Endothelial cell of umbilical vein (primary cell): ENCODE measurements around the gene TUBA3D. TPM values are rescaled to one million over a fixed set of nuclear protein-coding genes. Genes with fewer than 3 reads are reported as not detected.

ENCODE experiments used
- BruUV-seq: library from RNA; stranded (reverse); fragments of 400-500 nt; replicated peaks from 2 replicates; lab custom pipeline; 2021; lab: Mats Ljungman, UMichigan
- CTCF ChIA-PET: fragments of 300-600, 350-600 bp; sonication (Branson Sonifier 250); formaldehyde crosslinking; loops from one replicate; lab custom pipeline; 2021; ENCODE audit warnings: antibody characterized with exemption, inconsistent platforms; lab: Charles Lee
- POLR2A ChIA-PET: fragments of 300-600, 350-600 bp; sonication (Branson Sonifier 250); formaldehyde crosslinking; loops from one replicate; lab custom pipeline; 2021; ENCODE audit warnings: antibody characterized with exemption, inconsistent platforms; lab: Charles Lee
- DNase-seq: peaks from one replicate; pipeline ENCODE4 v3.0.0-alpha.2; 2011; ENCODE audit warnings: low read depth, low spot score
- FAIRE-seq: peaks from 2 replicates; lab custom pipeline; 2011; peaks lifted over from hg19 to GRCh38; lab: Jason Lieb, UNC
- H2AFZ ChIP-seq: 2 replicates; pipeline ENCODE4 v1.6.0; 2012; ENCODE audit warnings: low read depth, low read length, control low read depth, inconsistent platforms
- H3K27ac ChIP-seq: 2 replicates; pipeline ENCODE4 v1.5.1; 2011; ENCODE audit warnings: low read depth, mild to moderate bottlenecking, control low read depth, low read length, moderate library complexity; ENCODE audit not compliant: insufficient read depth
- H3K27me3 ChIP-seq, 2 experiments: 2 replicates each; pipeline versions ENCODE4 v1.6.0 to v1.6.1; 2011; ENCODE audit warnings: low read length in 2 of 2, mixed read lengths in 1 of 2; ENCODE audit not compliant: control insufficient read depth in 2 of 2, insufficient read depth in 2 of 2
- H3K36me3 ChIP-seq, 2 experiments: 2 replicates in 1 of 2; 3 replicates in 1 of 2; pipeline ENCODE4 v1.5.1; 2011; ENCODE audit warnings: low read length in 2 of 2, mild to moderate bottlenecking in 1 of 2, moderate library complexity in 1 of 2; ENCODE audit not compliant: control insufficient read depth in 2 of 2, insufficient read depth in 2 of 2; ENCODE audit errors: extremely low read depth in 1 of 2
- H3K4me1 ChIP-seq: 3 replicates; pipeline ENCODE4 v1.5.1; 2011; ENCODE audit warnings: mild to moderate bottlenecking, low read length; ENCODE audit not compliant: control insufficient read depth, insufficient read depth; ENCODE audit errors: extremely low read depth
- H3K4me2 ChIP-seq: 2 replicates; pipeline ENCODE4 v1.6.1; 2011; ENCODE audit warnings: low read length, control low read depth, mixed read lengths; ENCODE audit not compliant: insufficient read depth
- H3K4me3 ChIP-seq, 3 experiments: fragments of 200-600 bp in 1 of 3; sonication (generic), shearing (Covaris generic) in 1 of 3; replicated peaks in 1 of 3; 2 replicates each; pipeline ENCODE4 v1.5.1; 2011 to 2016; ENCODE audit warnings: control low read depth in 3 of 3, low read length in 3 of 3, mild to moderate bottlenecking in 2 of 3, inconsistent platforms in 1 of 3, low read depth in 1 of 3, moderate library complexity in 1 of 3; ENCODE audit not compliant: insufficient read depth in 1 of 3
- H3K79me2 ChIP-seq: 2 replicates; pipeline ENCODE4 v1.6.0; 2012; ENCODE audit warnings: low read length, inconsistent platforms; ENCODE audit not compliant: control insufficient read depth, insufficient read depth
- H3K9ac ChIP-seq: replicated peaks from 2 replicates; pipeline ENCODE3; 2011; ENCODE audit warnings: low read length, control low read depth; ENCODE audit not compliant: insufficient read depth; ENCODE audit errors: extremely low read depth
- H3K9me1 ChIP-seq: replicated peaks from 3 replicates; pipeline ENCODE4 v1.6.0; 2011; ENCODE audit warnings: mild to moderate bottlenecking, low read length; ENCODE audit not compliant: control insufficient read depth, insufficient read depth; ENCODE audit errors: extremely low read depth
- H3K9me3 ChIP-seq: replicated peaks from 2 replicates; pipeline ENCODE4 v1.5.1; 2012; ENCODE audit warnings: low read length, inconsistent platforms; ENCODE audit not compliant: control insufficient read depth, insufficient read depth
- H4K20me1 ChIP-seq: replicated peaks from 2 replicates; pipeline ENCODE3; 2011; ENCODE audit warnings: mild to moderate bottlenecking, low read length; ENCODE audit not compliant: control insufficient read depth, insufficient read depth; ENCODE audit errors: extremely low read depth
- CTCF ChIP-seq, 2 donors: IDR thresholded peaks; 1 replicate in 1 of 2; 2 replicates in 1 of 2; pipeline ENCODE4 v1.5.1; 2011; ENCODE audit warnings: low read length in 2 of 2, mild to moderate bottlenecking in 2 of 2, moderate library complexity in 2 of 2, control low read depth in 1 of 2, inconsistent platforms in 1 of 2, low read depth in 1 of 2; ENCODE audit not compliant: insufficient read depth in 1 of 2; ENCODE audit errors: extremely low read depth in 1 of 2
- EZH2 ChIP-seq: IDR thresholded peaks from 2 replicates; pipeline ENCODE4 v1.6.1; 2012; ENCODE audit warnings: borderline replicate concordance, low read depth, mild to moderate bottlenecking, moderate library complexity, low read length, inconsistent platforms; ENCODE audit not compliant: severe bottlenecking
- FOS ChIP-seq: IDR thresholded peaks from 2 replicates; pipeline ENCODE4 v1.6.1; 2011; ENCODE audit warnings: mild to moderate bottlenecking, low read length, moderate library complexity, borderline replicate concordance; ENCODE audit not compliant: insufficient read depth
- GATA2 ChIP-seq: IDR thresholded peaks from 2 replicates; pipeline ENCODE4 v1.7.0; 2011; ENCODE audit warnings: low read depth, mild to moderate bottlenecking, moderate library complexity, mixed read lengths, low read length; ENCODE audit not compliant: insufficient read length, insufficient read depth
- JUN ChIP-seq: IDR thresholded peaks from 2 replicates; pipeline ENCODE4 v1.6.1; 2011; ENCODE audit warnings: borderline replicate concordance, low read depth; ENCODE audit not compliant: insufficient read length, insufficient read depth
- POLR2A ChIP-seq: IDR thresholded peaks from 2 replicates; pipeline ENCODE4 v1.6.1; 2012; ENCODE audit warnings: low read depth, mild to moderate bottlenecking, control low read depth, low read length
- POLR2AphosphoS5 ChIP-seq: IDR thresholded peaks from 2 replicates; pipeline ENCODE4 v1.6.1; 2012; ENCODE audit warnings: low read depth, mild to moderate bottlenecking, control low read depth, low read length, moderate library complexity; ENCODE audit not compliant: insufficient read depth
- dilution Hi-C: fragments of 300-500 bp; cut with MboI; formaldehyde crosslinking; loops from one replicate; pipeline ENCODE4 v1.15.0; 2019; ENCODE audit warnings: low sequenced_read_pairs; ENCODE audit not compliant: extremely low pct_ligation_motif_present
- intact Hi-C: fragments of 100-400 bp; cut with micrococcal nuclease; formaldehyde crosslinking; loops from one replicate; pipeline ENCODE4 v1.10.0; 2022
- polyA plus RNA-seq, 4 experiments: library from polyadenylated mRNA; depleted of rRNA in 3 of 4; stranded (reverse) in 3 of 4; unstranded in 1 of 4; fragments of >200 nt; gene quantifications; 2 replicates each; pipeline versions ENCODE4 v1.2.1 to v1.2.3, GENCODE V29; 2011 to 2012; ENCODE audit warnings: missing spikeins in 1 of 4
- total RNA-seq: library from RNA; stranded (reverse); gene quantifications from 2 replicates; pipeline ENCODE4 v1.2.3, GENCODE V29; 2021

Gene TUBA3D
- total and polyA plus RNA-seq, 2 donors (not counting 3 experiments of a cell fraction or from before 2014, with no cell fraction given): not detected

- Histone ChIP-seq H3K9me1 (no peaks in the 10 kb centered on the region), H2AFZ (peak overlapping the region; percentile 93), H3K4me1 (peaks cover 11% of the 10 kb centered on the region), H3K4me2 (peak overlapping the region; percentile 44), H3K27ac (peak overlapping the region; percentile 69), H3K79me2 (peaks cover 66% of the 10 kb centered on the region), H3K9me3 (no peaks in the 10 kb centered on the region), H4K20me1 (no peaks in the 10 kb centered on the region), H3K9ac (peak overlapping the region; percentile 73), H3K4me3 (peak overlapping the region; percentile 64 to 73 (median 73)), H3K27me3 (no peaks in the 10 kb centered on the region), H3K36me3 (peaks cover 0 to 2% of the 10 kb centered on the region in 2 experiments)
- no TSS peak for BruUV-seq
- peak; percentile 93 for DNase-seq
- TF ChIP-seq GATA2: no peak
- no peak for TF ChIP-seq FOS
- peak; percentile 58 to 79 for TF ChIP-seq CTCF (IDR thresholded peaks at IDR 0.05; ENCODE audit: extremely low read depth in 1 of 2, insufficient read depth in 1 of 2, low read depth in 1 of 2, low read length in 2 of 2)
- no peak for TF ChIP-seq EZH2
- peak; percentile 32 for TF ChIP-seq POLR2AphosphoS5
- TF ChIP-seq JUN: no peak
- no peak for TF ChIP-seq POLR2A
- ChIA-PET POLR2A (no interaction called here), CTCF (interaction anchor here (0.7 to 2.6 kb wide), 13 partner anchors 11 to 424 kb away, joined by 3 to 20 read pairs (median 3); partner anchors contain the start of gene CCDC74A)
- dilution Hi-C loops: no loop called here
- intact Hi-C loops: loop anchor here (1.0 to 5.0 kb wide), 6 partner anchors 35 to 385 kb away; partner anchors contain the start of genes CCDC74A and PLEKHB2
- FAIRE-seq: peak; percentile 93
Observed at GRCh38 chr2:131492418-131493198, 16.7 kb downstream of the TUBA3D start.
